Left forelimb (tissue), 1 donor: Measurements from ENCODE around the gene ABHD18.
"Not testable (repeated sequence)": the region's sequence is repeated elsewhere in the genome, so short reads cannot be mapped to it uniquely, and the experiment has no call there.

Experiments
- DNase-seq: peaks from one replicate; pipeline ENCODE4 v3.0.0-alpha.2; 2018; ENCODE audit warnings: low spot score

The ABHD18 gene

DNA sequence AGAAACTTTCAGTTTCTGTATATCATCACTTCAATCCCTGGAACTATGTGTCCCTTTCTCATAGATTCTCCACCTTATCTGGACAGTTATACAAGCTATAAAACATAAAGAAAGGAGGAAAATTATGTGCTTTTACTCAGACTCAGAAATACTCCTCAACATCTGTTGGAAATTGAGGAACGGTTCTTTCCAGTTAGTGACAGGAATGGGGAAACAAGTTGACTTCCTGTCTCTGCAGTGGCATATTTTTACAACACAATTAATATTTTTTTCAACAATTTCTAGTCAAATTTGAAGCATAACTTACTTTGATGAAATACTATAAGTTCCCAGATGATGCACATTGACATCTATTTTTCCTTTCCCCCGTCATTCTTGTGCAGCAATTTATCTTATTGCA is 27.9 kb downstream of the ABHD18 start:
- no peak for DNase-seq

DNA sequence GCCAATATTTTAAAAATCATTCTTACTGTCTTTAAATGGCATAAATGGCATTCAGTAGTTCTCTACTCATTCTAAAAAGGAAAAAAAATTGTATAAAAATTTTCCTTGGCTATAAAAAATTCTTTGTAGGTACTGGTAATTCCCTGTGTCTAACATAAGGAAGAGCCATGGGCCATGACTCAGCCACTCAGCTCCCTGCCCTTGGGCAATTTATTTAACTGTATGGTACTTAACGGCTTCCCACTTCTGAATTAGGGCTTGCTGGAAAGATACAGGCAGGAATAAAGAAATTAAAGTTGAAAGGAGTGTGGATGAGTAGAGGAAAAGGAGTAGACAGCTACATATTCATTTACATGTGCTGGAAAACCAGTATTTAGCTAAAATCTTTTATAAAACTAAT is 30.6 kb downstream of the ABHD18 start:
- no peak for DNase-seq

DNA sequence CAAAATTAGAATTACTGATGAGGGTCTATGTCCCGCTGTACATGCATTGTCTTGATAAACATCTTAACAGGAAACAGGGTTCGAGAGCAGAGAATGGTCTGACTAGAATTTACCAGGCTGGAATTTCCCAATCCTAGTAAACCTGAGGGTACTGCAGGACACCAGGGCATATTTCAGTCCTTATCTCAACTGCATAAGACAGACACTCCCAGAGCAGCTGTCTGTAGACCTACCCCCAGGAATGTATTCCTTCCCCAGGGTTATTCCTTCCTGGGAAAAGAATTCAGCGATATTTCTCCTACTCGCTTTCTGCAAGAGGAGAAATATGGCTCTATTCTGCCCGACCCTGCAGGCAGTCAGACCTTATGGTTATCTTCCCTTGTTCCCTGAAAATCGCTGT is 31.3 kb downstream of the ABHD18 start:
- DNase-seq = not testable (repeated sequence)

DNA sequence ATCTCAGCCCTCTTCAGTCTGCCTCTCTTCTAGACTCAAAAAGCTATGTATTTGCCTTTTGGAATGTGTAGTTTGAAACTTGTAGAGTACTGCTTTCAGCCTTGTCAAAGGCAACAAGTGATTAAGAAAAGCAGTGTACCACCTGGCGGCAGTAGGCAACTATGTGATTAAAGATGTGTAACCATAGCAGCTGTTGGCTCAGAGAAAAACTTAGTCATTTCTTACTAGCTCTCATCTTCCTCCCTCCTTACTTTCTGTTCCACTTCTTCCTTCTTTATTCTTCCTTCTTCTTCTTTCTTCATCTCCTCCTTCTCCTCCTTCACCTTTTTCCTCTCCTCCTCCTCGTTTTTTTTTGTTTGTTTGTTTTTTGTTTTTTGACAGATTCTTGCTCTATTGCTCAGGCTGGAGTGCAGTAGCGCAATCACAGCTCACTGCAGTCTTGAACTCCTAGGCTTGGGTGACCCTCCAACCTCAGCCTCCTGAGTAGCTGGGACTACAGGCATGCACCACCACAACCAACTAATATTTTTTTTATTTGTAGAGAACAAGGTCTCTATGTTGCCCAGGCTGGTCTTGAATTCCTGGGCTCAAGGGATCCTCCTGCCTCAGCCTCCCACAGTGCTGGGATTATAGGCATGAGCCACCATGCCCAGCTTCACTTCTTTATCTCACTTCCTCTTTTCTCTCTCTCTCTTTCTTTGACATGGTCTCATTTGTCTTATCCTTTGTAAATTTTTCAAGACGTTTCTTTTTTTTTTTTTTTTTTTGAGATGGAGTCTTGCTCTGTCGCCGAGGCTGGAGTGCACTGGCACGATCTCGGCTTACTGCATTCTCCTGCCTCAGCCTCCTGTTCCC is 32.6 kb downstream of the ABHD18 start:
- no peak for DNase-seq

DNA sequence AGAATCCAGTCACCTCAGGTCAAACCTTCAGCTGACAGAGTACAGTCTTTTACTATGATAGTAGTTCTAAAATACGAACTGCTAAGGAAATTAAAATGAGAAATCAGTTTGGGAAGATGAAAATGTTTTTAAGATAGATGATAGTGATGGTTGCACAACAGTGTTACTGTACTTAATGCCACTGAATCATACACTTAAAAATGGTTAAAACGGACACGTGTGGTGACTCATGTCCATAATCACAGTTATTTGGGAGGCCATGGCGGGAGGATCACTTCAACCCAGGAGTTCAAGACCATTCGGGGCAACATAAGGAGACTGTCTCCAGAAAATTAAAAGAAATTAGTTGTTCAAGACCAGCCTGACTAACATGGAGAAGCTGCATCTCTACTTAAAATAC is 41.4 kb downstream of the ABHD18 start:
- no peak for DNase-seq

DNA sequence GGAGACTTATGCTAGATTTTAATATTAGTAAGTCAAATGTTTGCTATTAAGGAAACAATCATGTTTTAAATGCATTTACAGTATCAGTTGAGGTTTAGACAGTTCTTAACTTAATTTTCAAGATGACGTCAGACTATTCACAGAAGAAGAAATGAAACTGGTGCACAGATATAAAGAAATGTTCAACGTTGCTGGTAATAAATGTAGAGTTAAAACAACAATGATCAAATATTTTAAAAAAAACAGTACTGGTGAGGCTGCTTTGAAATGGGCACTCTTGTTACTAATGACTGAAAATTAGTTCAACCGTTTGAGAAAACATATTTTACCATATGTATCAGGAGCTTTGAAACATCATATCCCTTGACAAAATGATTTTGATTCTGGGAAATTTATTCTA is 44.2 kb downstream of the ABHD18 start:
- DNase-seq = no peak

DNA sequence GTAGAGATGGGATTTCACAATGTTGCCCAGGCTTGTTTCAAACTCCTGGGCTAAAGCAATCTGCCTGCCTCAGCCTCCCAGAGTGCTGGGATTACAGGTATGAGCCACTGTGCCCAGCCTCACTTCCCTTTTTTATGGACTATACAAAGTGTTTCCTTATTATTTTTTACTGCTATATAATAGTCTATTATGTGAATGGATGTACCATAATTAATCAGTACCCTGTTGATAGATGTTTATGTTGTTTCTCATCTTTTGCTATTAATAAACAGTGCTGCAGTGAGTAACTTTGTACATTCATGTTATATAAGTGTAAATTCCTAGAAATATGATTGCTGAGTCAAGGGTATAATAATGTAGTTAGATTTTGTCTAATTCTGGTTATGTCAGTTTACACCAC is 60.1 kb downstream of the ABHD18 start:
- DNase-seq = no peak

DNA sequence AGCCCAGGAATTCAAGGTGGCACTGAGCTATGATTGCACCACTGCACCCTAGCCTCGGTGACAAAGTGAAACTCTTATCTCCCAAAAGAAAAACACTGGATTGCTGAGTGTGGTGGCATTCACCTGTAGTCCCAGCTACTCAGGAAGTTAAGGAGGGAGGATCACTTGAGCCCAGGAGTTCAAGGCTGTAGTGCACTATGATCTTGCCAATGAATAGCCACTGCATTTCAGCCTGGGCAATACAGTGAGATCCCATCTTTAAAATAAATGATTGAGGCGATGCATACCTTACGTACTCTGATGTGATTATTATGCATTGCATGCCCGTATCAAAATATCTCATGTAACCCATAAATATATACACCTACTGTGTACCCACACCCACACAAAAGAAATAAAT is 64.7 kb downstream of the ABHD18 start:
- no peak for DNase-seq

DNA sequence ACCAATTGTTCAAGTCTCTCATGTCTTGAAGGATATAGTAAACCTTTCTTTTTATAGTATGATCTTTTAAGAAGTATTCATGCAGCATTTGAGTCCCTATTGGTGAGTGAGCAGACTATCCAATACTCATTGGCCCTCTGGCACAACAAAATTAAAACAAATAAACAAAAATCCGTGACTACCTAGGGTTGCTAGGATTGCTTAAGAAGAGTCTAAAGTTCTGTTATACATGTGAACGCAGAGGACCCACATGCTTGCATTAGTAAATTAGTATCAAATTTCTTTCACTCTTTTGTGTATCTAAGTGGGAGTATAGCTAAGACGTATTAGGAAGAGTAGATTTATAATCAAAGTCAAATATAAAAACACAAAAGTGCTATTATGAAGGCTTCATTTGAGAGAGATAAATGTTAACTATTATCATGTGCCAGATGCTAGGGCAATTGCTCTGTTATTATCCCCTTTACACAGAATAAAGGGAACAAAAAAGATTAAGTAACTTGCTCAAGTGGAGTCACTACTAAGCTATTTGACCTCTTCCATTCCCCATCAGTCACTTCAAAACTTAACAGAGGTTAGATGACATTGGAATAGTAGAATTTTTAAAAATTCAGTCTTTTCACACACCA is 66.7 kb downstream of the ABHD18 start:
- DNase-seq = no peak

DNA sequence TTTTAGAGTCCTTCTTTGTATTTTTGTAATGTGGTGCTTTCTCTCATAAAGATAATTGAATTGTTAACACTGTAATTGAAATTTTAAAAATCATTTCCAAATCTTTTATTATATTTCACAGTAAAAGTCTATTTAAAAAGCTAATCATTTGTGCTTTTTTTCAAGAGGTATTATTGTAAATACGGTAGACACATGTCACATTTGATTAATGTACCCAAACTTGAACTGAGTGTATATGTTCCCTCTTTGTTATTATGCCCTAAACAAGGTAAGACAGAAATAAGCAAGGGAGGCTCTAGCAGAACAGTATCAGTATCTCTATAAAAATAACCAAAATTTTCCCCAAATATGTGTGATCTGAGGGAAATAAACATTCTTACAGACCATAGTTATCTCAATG is 74.4 kb downstream of the ABHD18 start:
- no peak for DNase-seq

DNA sequence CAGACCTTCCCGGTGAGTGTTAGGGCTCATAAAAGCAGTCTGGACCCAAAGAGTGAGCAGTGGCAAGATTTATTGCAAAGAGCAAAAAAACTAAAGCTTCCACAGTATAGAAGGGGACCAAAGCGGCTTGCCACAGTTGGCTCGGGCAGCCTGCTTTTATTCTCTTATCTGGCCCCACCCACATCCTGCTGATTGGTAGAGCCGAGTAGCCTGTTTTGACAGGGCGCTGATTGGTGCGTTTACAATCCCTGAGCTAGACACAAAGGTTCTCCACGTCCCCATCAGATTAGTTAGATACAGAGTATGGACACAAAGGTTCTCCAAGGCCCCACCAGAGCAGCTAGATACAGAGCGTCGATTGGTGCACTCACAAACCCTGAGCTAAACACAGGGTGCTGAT is 81.8 kb downstream of the ABHD18 start:
- DNase-seq = not testable (repeated sequence)

DNA sequence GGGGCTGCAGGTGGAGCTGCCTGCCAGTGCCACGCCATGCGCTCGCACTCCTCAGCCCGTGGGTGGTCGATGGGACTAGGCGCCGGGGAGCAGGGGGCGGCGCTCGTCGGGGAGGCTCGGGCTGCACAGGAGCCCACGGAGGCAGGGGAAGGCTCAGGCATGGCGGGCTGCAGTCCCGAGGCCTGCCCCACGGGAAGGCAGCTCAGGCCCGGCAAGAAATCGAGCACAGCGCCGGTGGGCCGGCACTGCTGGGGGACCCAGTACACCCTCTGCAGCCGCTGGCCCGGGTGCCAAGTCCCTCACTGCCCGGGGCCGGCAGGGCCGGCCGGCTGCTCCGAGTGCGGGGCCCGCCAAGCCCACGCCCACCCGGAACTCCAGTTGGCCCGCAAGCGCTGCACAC is 82.3 kb downstream of the ABHD18 start:
- DNase-seq = not testable (repeated sequence)

DNA sequence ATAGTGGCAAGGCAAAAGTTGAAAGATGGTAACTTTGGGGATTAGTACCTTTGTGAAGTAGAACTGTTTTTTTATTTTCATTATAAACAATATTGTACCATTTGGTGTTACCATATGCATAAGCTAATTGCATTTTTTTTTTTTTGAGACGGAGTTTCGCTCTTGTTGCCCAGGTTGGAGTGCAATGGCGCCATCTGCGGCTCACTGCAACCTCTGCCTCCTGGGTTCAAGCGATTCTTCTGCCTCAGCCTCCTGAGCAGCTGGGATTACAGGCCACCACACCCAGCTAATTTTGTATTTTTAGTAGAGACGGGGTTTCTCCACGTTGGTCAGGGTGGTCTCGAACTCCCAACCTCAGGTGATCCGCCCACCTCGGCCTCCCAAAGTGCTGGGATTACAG is 86.0 kb downstream of the ABHD18 start:
- DNase-seq = not testable (repeated sequence)

DNA sequence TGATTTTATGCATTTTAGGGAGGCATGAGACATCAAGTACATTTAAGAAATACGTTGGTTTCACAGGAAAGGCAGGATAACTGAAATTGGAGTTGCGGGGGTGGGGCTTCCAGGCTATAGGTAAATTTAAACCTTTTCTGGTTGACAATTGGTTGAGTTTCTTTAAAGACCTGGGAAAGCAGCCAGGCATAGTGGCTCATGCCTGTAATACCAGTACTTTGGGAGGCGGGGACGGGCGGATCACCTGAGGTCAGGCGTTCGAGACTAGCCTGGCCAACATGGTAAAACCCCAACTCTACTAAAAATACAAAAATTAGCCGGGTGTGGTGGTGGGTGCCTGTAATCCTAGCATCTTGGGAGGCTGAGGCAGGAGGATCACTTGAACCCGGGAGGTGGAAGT is 89.7 kb downstream of the ABHD18 start:
- not testable (repeated sequence) for DNase-seq

DNA sequence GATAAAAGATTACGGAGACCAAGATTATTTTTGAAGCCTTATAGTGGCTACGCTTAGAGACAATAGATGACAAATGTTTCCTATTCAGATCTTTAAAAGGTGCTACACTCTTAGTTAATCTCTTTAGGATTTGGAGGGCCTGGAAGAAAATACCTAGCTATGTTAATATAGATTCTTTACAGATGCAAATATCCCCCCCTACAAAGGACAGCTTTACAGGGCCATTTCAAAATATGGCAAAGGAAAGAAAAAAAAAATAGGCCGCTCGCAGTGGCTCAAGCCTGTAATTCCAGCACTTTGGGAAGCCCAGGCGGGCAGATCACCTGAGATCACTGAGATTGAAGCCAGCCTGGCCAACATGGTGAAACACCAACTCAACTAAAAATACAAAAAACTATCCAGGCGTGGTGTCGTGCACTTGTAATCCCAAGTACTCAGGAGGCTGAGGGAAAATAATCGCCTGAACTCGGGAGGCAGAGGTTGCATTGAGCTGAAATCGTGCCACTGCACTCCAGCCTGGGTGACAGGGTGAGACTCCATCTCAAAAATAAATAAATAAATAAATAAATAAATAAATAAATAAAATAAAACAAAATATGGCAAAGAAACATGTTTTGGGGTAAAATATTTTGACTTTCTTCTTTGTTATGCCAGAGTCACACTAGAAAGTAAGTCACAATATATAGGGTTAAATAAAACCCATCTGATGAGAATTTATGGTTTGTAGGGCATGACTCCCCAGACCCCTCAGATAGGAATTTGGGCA is 90.4 kb downstream of the ABHD18 start:
- not testable (repeated sequence) for DNase-seq

DNA sequence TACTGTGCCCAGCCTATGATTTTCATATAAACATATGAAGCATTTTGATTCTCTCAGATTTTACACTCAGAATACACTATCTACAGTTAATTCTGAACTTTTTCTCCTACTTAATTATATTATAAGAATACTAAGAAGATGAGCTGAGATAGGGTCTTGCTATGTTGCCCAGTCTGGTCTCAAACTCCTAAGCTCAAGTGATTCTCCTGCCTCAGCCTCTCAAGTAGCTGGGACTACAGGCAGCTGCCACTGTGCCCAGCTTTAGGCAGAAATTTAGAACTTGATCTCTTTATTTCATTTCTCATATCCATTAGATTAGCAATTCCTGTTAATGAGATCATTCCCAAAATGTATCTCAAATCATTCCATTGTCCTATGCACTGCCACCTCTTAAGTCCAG is 91.2 kb downstream of the ABHD18 start:
- DNase-seq = no peak

DNA sequence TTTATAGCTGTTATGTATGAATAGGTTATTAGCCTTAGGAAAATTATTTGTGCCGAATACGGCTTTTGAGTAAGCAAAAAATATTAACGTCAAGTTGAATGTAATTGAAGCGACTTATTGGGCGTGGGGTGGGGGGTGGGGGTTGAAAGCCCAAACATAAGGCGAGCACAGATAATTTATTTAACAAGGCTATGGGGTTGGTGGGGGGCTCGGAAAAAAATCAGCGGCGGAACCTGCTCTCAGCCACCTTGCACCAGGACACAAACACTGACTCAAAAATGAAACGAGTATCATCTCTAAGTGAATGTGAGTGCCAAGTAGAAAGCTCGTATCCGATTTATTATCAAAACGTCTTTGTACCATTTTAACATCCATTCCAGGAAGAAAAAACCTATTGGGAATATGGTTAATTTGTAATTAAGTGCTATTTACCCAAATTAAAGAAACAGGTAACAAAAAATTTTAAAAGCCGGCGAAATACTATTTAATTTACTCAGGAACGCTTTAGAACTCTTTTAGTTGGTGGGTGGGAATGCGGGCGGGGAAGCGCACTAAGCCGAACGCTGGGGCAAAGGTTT is 95.0 kb downstream of the ABHD18 start:
- no peak for DNase-seq

DNA sequence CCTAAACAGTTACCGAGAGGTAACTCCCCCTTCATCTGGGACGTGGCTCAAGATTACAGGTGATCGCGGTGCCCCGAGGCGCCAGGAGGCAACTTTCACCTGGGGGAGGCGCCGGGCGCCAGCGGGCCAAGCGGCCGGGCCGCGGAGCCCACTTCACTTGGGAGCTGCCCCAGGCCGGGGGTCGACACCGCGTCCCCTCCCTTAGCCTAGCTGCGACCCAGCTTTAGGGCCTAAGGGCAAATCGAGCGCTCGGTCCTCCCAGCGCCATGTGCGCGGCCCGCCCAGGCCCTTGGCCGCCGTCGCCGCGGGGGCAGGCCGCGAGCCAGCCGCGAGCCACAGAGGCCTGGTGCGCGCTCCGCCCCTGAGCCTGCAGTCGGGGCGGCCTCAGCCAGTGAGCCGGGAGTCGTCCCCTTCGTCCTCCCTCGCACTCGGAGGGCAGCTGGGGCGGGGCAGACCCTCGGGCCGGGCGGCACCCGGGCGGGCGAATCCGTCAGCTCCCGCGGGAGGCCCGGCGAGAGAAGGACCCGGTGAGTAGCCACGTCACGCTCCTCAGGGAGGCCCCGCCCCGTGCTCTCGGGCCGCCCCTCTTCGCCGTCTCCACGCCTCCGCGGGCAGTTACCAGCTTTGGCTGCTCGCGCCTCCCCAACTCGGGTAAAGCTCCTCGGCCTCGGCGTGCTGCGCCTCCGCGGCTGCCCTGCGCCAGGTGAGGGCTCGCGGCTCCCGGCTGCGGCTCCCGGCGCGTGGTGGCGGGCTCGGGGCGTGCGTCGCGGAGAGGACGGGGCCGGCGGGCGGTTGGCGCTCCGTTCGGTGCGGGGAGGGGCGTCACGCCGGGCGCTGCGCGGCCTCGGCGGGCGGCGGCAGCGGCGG is 95.7 kb downstream of the ABHD18 start, which contains the start of gene LARP1B:
LARP1B (plus strand) TSS at position 614 of the 867 bp plus-strand sequence. CDS start 13,640 bp downstream, outside the sequence.
- peak; percentile 97 for DNase-seq

DNA sequence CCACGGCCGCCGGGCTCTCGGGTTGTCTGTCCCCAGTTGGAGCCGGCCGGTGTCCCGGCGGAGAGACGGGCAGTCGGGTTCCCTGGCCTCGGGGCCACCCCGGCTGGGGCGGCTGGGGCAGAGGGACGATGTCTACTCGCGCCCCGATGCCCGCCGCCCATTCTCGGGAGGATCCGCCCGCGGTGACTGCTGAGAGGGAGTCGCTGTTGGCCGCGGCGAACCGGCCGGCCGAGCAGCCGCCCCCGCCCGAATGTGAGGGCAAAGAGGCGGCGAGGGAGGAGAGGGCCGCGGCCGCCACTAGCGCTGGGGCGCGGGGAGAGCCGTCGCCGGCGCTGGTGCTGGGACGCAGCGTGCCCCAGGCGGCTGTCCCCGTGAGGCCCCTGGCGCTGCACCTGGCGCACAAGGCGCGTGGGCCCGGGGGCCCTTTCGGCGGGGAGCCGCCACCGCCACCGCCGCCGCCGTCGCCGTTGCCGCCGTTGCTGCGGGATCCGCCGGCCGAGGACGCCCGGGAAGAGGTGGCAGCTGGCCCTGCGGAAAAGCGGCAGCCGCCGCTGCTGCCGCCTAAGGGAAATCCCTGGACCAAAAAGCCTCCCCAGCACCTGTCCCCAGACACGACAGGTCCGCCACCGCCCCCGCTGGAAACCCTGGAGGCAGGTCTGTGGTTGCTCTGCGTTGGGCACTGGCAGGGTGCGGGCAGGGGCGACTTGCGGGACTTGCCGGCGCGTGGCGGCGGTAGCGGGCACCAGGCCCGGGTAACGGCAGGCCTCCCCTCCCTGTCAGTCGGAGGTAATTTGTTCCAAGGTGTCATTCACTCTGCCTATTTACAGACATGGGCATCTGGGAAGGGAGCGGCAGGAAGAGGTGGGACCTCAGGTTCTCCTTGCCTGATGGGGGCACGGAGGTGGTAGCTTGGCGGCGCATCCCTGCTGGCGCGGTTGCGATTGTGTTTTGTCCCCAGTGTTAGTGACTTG is 96.6 kb downstream of the ABHD18 start:
- peak; percentile 73 for DNase-seq

DNA sequence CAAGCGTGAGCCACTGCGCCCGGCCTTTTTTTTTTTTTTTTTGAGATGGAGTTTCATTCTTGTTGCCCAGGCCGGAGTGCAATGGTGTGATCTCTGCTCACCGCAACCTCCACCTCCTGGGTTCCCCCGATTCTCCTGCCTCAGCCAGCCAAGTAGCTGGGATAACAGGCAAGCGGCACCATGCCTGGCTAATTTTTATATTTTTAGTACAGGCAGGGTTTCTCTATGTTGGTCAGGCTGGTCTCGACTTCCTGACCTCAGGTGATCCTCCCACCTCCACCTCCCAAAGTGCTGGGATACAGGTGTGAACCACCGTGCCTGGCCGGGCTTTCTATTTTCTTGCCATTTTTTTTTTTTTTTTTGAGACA is 101.2 kb downstream of the ABHD18 start:
- not testable (repeated sequence) for DNase-seq
